CD4-positive, alpha-beta memory T cell (primary cell): Measurements from ENCODE around the gene TTC1. TPM values are rescaled to one million over a fixed set of nuclear protein-coding genes. Genes with fewer than 3 reads are reported as not detected.

Source experiments
- CTCF ChIA-PET: fragments of 350-600 bp; sonication (Branson Sonifier 250); formaldehyde crosslinking; loops from one replicate; lab custom pipeline; 2021; ENCODE audit warnings: inconsistent platforms; ENCODE audit not compliant: partially characterized antibody; lab: Charles Lee
- POLR2A ChIA-PET: fragments of 350-600 bp; sonication (Branson Sonifier 250); formaldehyde crosslinking; loops from one replicate; lab custom pipeline; 2021; ENCODE audit not compliant: partially characterized antibody; lab: Charles Lee
- DNase-seq, 5 donors: peaks; one replicate each; pipeline versions ENCODE4 v3.0.0 to v3.0.0-alpha.2; 2020 to 2022; ENCODE audit warnings: mixed read lengths in 1 of 5
- H3K27ac ChIP-seq: one replicate; pipeline ENCODE4 v1.7.0; 2013; ENCODE audit warnings: low read depth, low read length
- H3K27me3 ChIP-seq: 2 replicates; pipeline ENCODE4 v1.7.0; 2013; ENCODE audit warnings: mild to moderate bottlenecking, low read length, moderate library complexity; ENCODE audit not compliant: insufficient read depth
- H3K36me3 ChIP-seq: 2 replicates; pipeline ENCODE4 v1.7.0; 2013; ENCODE audit warnings: mild to moderate bottlenecking, low read length, moderate library complexity; ENCODE audit not compliant: insufficient read depth
- H3K4me1 ChIP-seq: 2 replicates; pipeline ENCODE4 v1.7.0; 2013; ENCODE audit warnings: mild to moderate bottlenecking, low read length, moderate library complexity; ENCODE audit not compliant: insufficient read depth
- H3K4me3 ChIP-seq, 2 donors: one replicate each; pipeline ENCODE4 v1.7.0; 2013; ENCODE audit warnings: low read length in 2 of 2, mild to moderate bottlenecking in 1 of 2
- H3K9me3 ChIP-seq, 2 donors: one replicate each; pipeline ENCODE4 v1.7.0; 2013; ENCODE audit warnings: low read length in 2 of 2, control low read depth in 1 of 2; ENCODE audit not compliant: control insufficient read depth in 1 of 2
- H3K27ac Mint-ChIP-seq, 7 donors: one replicate each; pipeline ENCODE4 v1.8.0; 2020 to 2021; ENCODE audit warnings: mixed read lengths in 7 of 7, mild to moderate bottlenecking in 6 of 7, inconsistent platforms in 3 of 7, moderate library complexity in 3 of 7
- H3K27me3 Mint-ChIP-seq, 2 donors: one replicate each; pipeline ENCODE4 v1.8.0; 2020 to 2021; ENCODE audit warnings: mixed read lengths in 2 of 2
- H3K36me3 Mint-ChIP-seq, 2 donors: one replicate each; pipeline ENCODE4 v1.8.0; 2020 to 2021; ENCODE audit warnings: mixed read lengths in 2 of 2, inconsistent platforms in 1 of 2, mild to moderate bottlenecking in 1 of 2
- H3K4me1 Mint-ChIP-seq, 4 donors: one replicate each; pipeline ENCODE4 v1.8.0; 2020 to 2021; ENCODE audit warnings: mixed read lengths in 4 of 4, mild to moderate bottlenecking in 1 of 4
- H3K4me3 Mint-ChIP-seq, 8 donors: one replicate each; pipeline ENCODE4 v1.8.0; 2020 to 2021; ENCODE audit warnings: mixed read lengths in 8 of 8, mild to moderate bottlenecking in 7 of 8, moderate library complexity in 6 of 8, inconsistent platforms in 3 of 8
- H3K9me3 Mint-ChIP-seq, 8 donors: one replicate each; pipeline ENCODE4 v1.8.0; 2020 to 2021; ENCODE audit warnings: mixed read lengths in 8 of 8, mild to moderate bottlenecking in 5 of 8, inconsistent platforms in 3 of 8, moderate library complexity in 1 of 8
- intact Hi-C: fragments of 100-400 bp; cut with micrococcal nuclease; formaldehyde crosslinking; loops from one replicate; pipeline ENCODE4 v1.15.1; 2023
- polyA plus RNA-seq, 2 donors: library from polyadenylated mRNA; unstranded; fragments of 300-500 nt; fragmentation: Illumina TruSeq; gene quantifications; one replicate each; pipeline ENCODE4 v1.2.3, GENCODE V29; 2021
- total RNA-seq, 2 experiments: library from RNA; stranded (reverse); gene quantifications; one replicate each; pipeline ENCODE4 v1.2.3, GENCODE V29; 2021

Gene TTC1
- total and polyA plus RNA-seq, 4 experiments from 2014 or later: 47.5 to 147 (median 71.7) TPM

DNA sequence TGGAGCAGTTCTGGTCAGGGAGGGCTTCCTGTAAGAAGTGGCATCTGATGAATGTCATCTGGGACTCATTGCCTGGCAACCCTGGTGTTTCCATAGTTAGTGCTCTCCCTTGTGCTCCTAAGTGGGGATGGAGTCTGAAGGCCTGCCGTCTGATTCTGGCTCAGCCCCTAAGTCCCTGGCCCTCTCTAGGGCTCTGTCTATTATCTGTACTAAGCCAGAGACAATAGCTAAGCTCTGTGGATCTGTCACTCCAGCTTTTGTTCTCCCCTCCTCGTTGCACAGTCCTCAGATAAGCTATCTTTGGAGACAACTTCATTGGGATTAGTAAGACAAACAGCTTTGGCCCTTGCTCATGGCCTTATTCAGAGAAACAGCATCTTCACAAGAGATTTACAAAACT lies 30.6 kb upstream of the TTC1 start:
- ChIA-PET POLR2A (no interaction called here), CTCF (interaction anchor here (2.9 kb wide), 1 partner anchor 9 kb away, joined by 21 read pairs; no protein-coding TSS in a partner anchor)
- Mint-ChIP-seq H3K4me1 (peaks cover 0 to 4% (median 0%) of the 10 kb centered on the region in 4 donors), H3K36me3 (no peaks in the 10 kb centered on the region), H3K27me3 (peaks cover 12 to 35% of the 10 kb centered on the region in 2 donors), H3K9me3 (peaks cover 0 to 1% (median 0%) of the 10 kb centered on the region in 8 donors), H3K27ac (no peak overlapping the region), H3K4me3 (no peak overlapping the region)
- no peaks in the 10 kb centered on the region for H3K4me1 ChIP-seq
- H3K4me3 ChIP-seq: no peak overlapping the region
- no peaks in the 10 kb centered on the region for H3K9me3 ChIP-seq
- H3K36me3 ChIP-seq: no peaks in the 10 kb centered on the region
- intact Hi-C loops: no loop called here
- peaks cover 4% of the 10 kb centered on the region for H3K27me3 ChIP-seq
- H3K27ac ChIP-seq: no peak overlapping the region
- no peak for DNase-seq

DNA sequence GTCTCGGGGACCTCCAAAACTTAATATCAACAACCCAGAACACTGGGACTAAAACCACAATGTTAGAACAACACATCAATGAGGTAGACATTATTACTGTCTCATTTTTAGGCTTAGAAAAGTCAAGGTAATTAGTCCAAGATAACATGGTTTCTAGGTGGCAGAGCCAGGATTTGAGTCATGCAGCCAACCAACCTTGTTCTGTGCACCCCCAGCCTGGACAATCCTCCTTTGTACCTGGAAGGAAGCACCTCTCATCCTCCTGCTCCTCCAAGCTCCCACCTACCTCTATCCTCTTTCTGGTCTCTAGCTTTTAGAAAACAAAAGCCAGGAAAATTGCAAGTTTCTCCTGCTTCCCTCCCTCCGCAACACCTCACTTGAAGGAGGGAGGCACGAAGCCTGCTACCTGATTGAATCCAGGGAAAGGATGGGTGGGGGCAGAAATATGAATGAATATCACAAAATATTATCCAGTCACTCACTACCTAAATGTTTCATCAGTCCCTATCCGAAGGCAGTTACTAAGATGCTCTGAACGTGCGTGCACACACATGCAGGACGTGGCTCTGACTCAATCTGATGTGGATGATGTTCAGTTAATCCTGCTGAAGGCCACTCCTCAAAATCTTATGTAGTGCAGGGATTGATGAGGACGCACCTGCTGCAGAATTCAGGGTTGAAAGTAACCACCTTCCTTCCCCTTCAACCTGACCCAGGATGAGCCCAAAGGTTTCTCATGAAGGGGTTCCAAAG lies 26.3 kb upstream of the TTC1 start:
- Mint-ChIP-seq H3K4me3 (no peak overlapping the region), H3K36me3 (no peaks in the 10 kb centered on the region), H3K27ac (no peak overlapping the region), H3K4me1 (peaks cover 0 to 3% (median 0%) of the 10 kb centered on the region in 4 donors), H3K27me3 (peaks cover 4 to 15% of the 10 kb centered on the region in 2 donors), H3K9me3 (peaks cover 0 to 1% (median 0%) of the 10 kb centered on the region in 8 donors)
- ChIA-PET POLR2A (no interaction called here), CTCF (no interaction called here)
- DNase-seq: no peak
- no peak overlapping the region for H3K4me3 ChIP-seq
- H3K9me3 ChIP-seq: no peaks in the 10 kb centered on the region
- no peaks in the 10 kb centered on the region for H3K4me1 ChIP-seq
- no peak overlapping the region for H3K27ac ChIP-seq
- intact Hi-C loops: no loop called here
- H3K36me3 ChIP-seq: no peaks in the 10 kb centered on the region
- peaks cover under 1% of the 10 kb centered on the region for H3K27me3 ChIP-seq

DNA sequence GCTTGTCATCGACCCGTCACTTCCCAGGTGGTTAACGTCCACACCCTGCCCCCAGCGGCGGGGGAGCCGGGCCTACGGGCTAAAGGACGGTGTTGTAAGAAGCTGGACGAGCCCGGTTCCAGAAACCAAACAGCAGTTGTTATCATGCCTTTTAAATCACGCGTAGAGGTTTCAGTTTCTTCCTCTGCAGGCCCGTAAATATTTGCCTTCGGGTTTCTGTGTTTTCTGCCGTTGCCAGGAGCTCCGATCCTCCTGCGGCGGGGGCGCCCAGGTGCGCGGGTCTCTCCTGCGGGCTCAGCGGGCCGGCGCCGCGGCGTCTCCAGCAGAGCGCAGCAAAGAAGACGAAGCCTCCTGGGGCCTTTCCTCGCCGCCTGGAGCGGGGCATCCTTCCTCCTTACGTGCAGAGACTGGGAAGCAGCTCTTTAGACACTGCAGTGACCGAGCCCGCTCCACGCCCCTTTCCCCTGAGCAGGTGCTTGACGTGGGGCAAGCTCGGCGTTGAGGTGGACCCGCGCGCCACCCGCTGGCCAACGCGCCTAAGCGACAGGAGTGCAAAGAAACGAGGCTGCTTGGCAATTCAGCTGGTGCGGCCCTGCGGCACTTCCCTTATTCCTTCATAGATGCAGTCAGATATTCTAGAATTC lies 21.8 kb upstream of the TTC1 start:
- H3K27ac ChIP-seq: no peak overlapping the region

DNA sequence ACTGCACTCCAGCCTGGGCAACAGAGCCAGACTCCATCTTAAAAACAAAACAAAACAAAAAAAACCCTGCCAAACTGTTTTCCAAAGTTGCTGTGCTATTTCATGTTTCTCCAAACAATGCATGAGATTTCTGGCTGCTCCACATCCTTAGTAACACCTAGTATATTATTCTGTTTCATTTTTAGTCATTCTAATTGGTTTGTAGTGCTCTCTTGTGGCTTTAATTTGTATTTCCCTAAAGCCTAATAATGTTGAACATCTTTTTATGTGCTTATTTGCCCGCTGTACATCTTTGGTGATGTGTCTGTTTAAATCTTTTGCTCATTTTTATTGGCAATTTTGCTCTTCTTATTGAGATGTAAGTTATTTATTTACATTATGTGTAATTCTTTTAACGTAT lies 18.4 kb upstream of the TTC1 start:
- Mint-ChIP-seq H3K27me3 (peaks cover 15 to 22% of the 10 kb centered on the region in 2 donors), H3K9me3 (peaks cover 0 to 18% (median 12%) of the 10 kb centered on the region in 8 donors), H3K4me3 (no peak overlapping the region), H3K4me1 (peaks cover 0 to 3% (median 0%) of the 10 kb centered on the region in 4 donors), H3K36me3 (peaks cover 0 to 6% of the 10 kb centered on the region in 2 donors), H3K27ac (no peak overlapping the region)
- Histone ChIP-seq H3K27me3 (no peaks in the 10 kb centered on the region), H3K9me3 (peaks cover 0 to 4% of the 10 kb centered on the region in 2 donors), H3K4me1 (no peaks in the 10 kb centered on the region), H3K36me3 (no peaks in the 10 kb centered on the region), H3K27ac (no peak overlapping the region), H3K4me3 (no peak overlapping the region)
- intact Hi-C loops: no loop called here
- no peak for DNase-seq
- ChIA-PET CTCF (interaction anchor here (1.5 kb wide), 1 partner anchor 545 kb away, joined by 6 read pairs; no protein-coding TSS in a partner anchor), POLR2A (no interaction called here)

More for the DNA sequence above, 21.8 kb upstream of the TTC1 start:
- Histone ChIP-seq H3K27me3 (no peaks in the 10 kb centered on the region), H3K9me3 (no peaks in the 10 kb centered on the region), H3K4me3 (peak overlapping the region in 1 of 2 donors; percentile 44), H3K4me1 (no peaks in the 10 kb centered on the region), H3K36me3 (no peaks in the 10 kb centered on the region)
- H3K4me3 Mint-ChIP-seq: peak overlapping the region; percentile 52 to 79 (median 72)
- intact Hi-C loops: loop anchor here (1.0 to 5.0 kb wide), 4 partner anchors 470 to 831 kb away; partner anchors contain the start of gene RNF145
- peaks cover 0 to 8% (median under 1%) of the 10 kb centered on the region in 8 donors for H3K9me3 Mint-ChIP-seq
- CTCF ChIA-PET: interaction anchor here (0.6 to 5.5 kb wide), 61 partner anchors 9 to 1293 kb away, joined by 3 to 135 read pairs (median 5); partner anchors contain the start of gene TTC1
- peak overlapping the region in 4 of 7 donors; percentile 25 to 66 (median 45) for H3K27ac Mint-ChIP-seq
- POLR2A ChIA-PET: interaction anchor here (0.6 to 2.1 kb wide), 7 partner anchors 17 to 830 kb away, joined by 3 to 8 read pairs (median 5); partner anchors contain the start of gene TTC1
- DNase-seq: peak; percentile 67 to 76 (median 72)
- H3K4me1 Mint-ChIP-seq: peaks cover 0 to 3% (median 0%) of the 10 kb centered on the region in 4 donors
- peaks cover 14 to 15% of the 10 kb centered on the region in 2 donors for H3K27me3 Mint-ChIP-seq
- H3K36me3 Mint-ChIP-seq: peaks cover 0 to 6% of the 10 kb centered on the region in 2 donors

DNA sequence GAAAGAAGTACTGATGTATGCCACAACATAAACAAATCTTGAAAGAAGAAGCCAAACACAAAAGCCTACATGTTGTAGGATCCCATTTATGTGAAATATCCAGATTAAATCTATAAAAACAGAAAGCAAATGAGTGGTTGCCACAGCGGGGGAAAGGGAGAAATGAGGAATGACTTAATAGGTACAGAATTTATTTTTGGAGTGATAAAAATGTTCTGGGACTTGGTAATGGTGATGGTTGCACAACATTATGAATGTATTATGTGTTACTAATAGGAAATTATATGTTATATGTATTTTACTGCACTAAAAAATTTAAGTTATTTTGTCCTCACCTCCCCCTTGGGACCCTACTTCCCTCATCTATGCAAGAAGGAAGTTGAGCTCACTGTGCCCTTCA lies 16.4 kb upstream of the TTC1 start:
- H3K4me3 Mint-ChIP-seq: no peak overlapping the region
- H3K27ac ChIP-seq: no peak overlapping the region
- peaks cover 0 to 18% (median 12%) of the 10 kb centered on the region in 8 donors for H3K9me3 Mint-ChIP-seq
- H3K36me3 Mint-ChIP-seq: peaks cover 0 to 6% of the 10 kb centered on the region in 2 donors
- no peak overlapping the region for H3K27ac Mint-ChIP-seq
- no peak overlapping the region for H3K4me3 ChIP-seq
- no peaks in the 10 kb centered on the region for H3K4me1 ChIP-seq
- POLR2A ChIA-PET: no interaction called here
- no peak for DNase-seq
- CTCF ChIA-PET: interaction anchor here (1.6 kb wide), 1 partner anchor 31 kb away, joined by 4 read pairs; no protein-coding TSS in a partner anchor
- H3K9me3 ChIP-seq: peaks cover 0 to 4% of the 10 kb centered on the region in 2 donors
- no peaks in the 10 kb centered on the region for H3K27me3 ChIP-seq
- intact Hi-C loops: no loop called here
- H3K36me3 ChIP-seq: no peaks in the 10 kb centered on the region
- no peaks in the 10 kb centered on the region for H3K4me1 Mint-ChIP-seq
- H3K27me3 Mint-ChIP-seq: peaks cover 17 to 25% of the 10 kb centered on the region in 2 donors

DNA sequence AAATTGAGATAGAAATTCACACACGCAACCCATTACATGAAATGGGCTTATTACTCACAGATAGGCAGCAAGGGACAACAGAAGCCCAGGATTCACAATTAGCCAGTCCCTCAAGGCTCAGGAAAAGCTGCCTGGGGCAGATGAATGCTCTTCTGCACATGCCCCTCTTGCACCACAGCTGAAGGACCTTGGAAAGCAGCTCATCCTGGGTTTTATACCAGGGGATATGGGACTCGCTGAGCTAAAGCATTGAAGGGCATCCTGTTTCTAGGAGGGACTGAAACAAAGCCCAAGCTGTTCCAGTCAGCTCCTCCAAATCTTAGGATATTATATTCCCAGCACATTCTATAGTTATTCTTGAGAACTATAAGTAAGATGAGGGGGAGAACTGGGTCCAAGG lies 15.7 kb upstream of the TTC1 start:
- no peaks in the 10 kb centered on the region for H3K4me1 Mint-ChIP-seq
- POLR2A ChIA-PET: no interaction called here
- Histone ChIP-seq H3K27ac (no peak overlapping the region), H3K4me3 (no peak overlapping the region), H3K27me3 (no peaks in the 10 kb centered on the region), H3K36me3 (no peaks in the 10 kb centered on the region), H3K4me1 (no peaks in the 10 kb centered on the region), H3K9me3 (peaks cover 0 to 4% of the 10 kb centered on the region in 2 donors)
- H3K27ac Mint-ChIP-seq: no peak overlapping the region
- no peak overlapping the region for H3K4me3 Mint-ChIP-seq
- CTCF ChIA-PET: interaction anchor here (0.8 to 1.7 kb wide), 3 partner anchors 14 to 860 kb away, joined by 3 to 4 read pairs (median 3); no protein-coding TSS in a partner anchor
- H3K9me3 Mint-ChIP-seq: peaks cover 0 to 18% (median 12%) of the 10 kb centered on the region in 8 donors
- intact Hi-C loops: no loop called here
- H3K27me3 Mint-ChIP-seq: peaks cover 17 to 24% of the 10 kb centered on the region in 2 donors
- no peak for DNase-seq
- H3K36me3 Mint-ChIP-seq: peaks cover 0 to 6% of the 10 kb centered on the region in 2 donors
